Activated effector memory CD4-positive, alpha-beta T cell treated with Interleukin-2 at 50 U/mL for 16 hours (primary cell): ENCODE data around the gene CADM1.

Experiments
- DNase-seq: peaks from one replicate; pipeline ENCODE4 v3.0.0-alpha.2; 2020

Gene CADM1

DNA sequence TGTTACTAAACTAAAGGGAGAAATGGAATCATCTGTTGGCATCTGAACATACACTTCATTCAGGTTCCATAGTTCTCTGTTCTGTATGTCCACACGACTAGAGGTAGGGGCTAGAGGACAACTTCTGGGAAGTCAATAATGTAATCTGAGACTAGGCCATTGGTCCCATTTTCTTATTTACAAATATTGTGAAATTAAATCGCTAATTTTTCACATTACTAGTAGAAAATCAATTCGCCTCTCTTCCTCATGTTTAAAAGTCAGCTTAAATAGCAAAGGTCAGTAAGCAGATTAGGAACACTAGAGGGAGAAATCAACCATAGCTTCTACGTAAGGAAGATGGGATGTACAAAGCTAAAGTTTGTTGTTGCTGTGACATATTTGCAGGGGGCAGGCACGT lies 59.7 kb downstream of the CADM1 start:
- no peak for DNase-seq

DNA sequence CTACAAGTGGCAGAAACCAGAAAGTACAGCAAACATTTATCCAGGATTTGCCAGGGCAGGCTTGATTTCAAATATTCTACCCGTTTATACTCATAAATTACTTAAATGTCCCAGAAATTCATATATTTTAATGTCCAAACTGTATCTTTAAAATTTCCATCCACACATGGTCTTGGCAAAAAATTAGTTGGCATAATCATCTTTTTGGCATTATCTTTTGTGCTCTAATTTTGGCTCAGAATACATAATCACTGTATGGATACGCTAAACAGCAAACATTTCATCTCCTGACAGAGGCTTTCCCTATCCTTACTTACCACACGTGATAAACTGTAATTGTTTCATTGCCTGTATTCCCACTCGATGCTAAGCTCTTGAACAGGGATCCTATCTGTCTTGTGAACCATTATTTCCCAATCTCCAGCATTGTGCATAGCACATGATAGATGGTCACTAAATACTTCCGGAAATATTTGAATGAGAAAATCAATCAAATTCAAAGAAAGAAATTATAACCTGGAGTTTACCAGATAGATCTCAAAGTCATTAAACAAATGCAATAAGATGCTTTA lies 64.2 kb downstream of the CADM1 start:
- DNase-seq, result no peak

DNA sequence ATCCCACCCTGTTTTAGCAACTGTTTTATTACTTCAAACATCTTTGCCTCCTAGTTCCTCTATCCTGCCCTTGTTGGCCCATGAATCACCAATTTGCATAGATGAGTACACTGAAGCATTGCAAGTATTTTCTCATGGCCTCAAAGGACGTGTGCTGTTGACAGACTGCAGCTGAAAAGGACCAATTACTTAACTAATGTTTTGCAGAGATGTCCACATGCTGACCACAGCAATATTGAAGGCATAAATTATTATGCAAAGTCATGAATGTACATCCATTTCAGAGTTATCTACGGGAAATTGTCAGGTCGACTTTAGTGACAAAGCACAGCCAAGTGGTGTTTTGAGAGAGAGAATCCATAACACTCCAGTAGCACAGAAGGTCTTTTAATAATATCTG lies 64.8 kb downstream of the CADM1 start:
- no peak for DNase-seq

DNA sequence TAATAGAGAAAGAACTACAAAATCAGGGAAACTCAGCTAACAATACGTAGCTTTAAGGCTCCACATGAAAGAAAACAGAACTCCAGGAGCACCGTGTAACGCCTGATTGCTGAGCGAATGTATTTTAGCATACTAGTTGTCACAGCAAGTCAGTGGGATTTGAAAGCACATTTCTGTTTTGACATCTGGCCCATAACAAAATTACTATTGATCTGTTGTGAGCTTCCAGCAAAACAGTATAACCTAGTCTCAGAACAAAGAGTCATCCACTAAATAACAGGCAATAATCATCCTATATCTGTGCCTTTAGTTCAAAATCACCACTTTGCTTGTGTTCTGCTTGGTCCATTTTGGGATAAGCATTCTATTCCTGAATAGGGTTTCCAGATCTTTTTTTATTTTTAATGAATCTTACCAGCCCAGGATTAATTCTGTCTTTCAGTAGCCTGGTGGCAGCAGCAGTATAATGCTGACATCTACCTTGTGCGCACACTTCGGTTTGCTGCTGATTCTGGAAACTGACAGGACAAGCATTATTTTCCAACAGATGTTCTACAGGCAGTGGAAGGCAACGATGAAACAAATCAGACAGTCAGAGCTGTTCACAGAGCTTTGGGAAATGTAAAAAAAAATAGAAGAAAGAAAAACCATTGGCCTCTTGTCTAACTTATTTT lies 66.2 kb downstream of the CADM1 start:
- DNase-seq, result no peak

DNA sequence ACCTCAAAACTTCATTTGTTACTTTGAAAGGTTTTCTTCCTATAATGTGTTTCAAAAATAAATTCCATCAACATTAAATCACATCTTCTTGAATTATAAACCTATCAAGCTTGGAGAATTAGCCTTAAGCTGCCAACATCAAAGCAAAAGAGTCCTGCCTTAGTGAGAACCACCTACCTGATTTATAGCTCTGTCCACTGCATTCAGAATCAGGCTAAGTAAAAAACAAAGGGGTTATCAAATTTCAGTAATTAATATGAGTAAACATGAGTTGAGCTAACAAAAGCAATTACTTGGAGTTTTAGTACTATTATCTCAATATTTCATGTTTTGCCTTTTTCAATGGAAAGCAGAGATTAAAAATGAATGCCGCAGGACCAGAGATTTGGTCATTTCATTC lies 73.9 kb downstream of the CADM1 start:
- DNase-seq, result no peak

DNA sequence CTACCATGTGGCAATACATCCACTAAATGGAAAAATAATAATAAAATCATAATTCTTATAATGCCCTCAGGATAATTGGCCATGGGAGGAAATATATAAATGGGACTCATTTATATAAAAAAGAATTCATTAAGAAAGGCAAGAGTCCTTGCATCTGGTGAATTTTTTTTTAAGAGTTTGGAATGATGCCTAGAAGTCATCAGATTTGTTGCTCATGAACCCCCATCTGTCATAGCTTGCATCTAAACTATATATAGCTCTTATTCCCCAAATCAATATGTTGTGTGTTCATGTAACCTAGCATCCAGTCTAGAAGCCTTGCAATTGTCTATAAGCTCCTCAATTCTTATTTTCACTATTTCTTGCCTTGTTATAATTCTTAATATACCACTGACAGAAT lies 75.9 kb downstream of the CADM1 start:
- no peak for DNase-seq

DNA sequence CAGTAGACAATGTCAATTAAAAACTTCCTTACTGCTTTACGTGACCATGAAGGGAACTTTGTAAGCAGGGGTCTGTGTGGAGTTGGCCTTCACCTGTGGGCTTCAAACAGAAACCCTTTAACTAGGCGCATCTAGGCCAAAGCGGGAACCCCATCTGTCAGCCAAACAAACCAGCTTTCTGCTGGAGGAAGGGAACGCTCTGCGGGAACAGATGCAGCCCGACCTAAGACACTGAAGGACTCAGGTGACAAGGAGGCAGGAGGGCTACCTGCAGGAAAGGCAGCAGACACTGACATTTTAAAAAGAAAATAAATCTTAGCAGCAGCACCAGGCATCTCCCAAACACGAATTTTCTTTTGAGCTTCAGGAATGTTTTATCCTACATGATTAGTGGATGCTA lies 78.4 kb downstream of the CADM1 start:
- DNase-seq, result no peak

DNA sequence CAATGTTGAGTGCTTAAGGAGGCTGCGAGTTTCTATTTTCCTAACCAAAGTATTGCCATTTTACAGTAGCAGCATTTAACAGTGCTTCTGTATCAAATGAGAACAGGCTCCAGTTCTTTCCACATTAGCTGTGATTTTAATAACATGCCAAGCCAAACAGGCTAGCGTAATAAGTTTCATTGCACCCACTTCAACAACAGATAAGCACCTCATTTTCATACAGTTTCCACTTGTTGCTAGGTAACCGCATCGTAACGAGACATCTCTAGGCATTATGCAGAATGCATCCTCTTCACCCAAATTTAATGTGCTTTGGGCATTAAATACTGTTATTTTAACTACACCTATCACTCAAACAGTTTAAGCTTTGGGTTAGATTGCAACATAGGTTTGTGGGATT lies 79.0 kb downstream of the CADM1 start:
- no peak for DNase-seq

DNA sequence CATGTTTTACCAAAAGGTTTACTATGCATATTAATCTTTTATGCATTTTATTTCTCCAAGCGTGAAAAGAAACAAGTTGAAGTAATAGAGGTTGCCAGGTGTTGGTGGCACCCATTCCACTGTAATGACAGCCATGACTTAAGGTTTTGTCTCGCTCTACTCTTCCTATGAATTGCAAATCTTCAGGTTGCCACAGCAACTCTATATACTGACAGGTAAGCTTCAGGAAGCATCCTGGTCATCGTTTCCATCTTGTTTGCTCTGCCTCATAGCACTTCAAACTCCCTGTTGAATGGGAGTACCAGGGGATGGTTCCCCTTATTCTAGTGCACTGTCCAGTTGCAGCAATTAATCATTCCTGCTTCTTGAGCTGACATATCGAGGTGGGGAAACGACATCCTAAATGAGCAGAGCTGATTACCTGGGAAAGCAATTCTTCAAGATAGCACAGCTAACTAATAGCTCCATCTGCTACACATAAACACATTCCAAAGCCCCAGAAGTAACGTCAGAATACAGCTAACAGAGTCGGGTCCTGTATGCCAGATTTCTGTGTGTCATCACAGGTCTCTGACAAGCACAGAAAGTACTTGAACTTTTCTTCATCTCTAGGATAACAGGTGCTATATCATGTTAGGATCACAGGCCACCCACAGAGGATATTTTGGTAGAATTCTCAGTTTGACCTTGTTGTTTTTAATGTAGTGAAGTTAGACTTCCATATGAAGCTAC lies 80.3 kb downstream of the CADM1 start:
- no peak for DNase-seq

DNA sequence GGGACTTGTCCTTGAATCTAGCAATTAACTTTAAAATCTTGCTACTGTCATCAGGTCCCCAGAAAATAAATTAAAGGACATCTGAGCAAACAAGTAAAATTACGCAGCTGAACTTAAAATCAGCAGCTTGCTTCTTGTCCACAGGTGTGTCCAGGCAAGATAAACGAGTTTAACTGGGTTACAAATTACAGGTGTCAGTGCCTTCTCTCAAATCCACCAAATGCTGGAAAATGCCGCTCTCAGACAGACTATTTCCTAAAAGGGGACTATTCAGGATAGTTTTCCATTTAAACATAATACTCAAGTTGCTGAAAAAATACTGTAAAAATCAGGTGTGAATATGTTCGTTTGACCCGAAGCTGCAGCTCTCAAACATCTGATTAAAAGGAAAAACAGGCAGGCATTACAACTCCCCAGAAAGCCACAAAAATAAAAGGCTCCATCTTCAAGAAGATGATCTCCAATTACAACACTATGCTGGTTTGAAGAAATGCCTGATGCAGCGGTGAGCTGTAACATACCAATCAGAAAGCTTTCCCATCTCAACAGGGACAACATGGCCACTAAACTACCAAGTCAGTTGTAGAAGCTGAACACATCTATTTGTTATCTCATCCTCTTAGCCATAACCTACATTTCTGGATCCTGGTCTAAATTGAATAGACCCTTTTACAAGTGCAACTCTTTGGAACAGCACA lies 82.1 kb downstream of the CADM1 start:
- no peak for DNase-seq

DNA sequence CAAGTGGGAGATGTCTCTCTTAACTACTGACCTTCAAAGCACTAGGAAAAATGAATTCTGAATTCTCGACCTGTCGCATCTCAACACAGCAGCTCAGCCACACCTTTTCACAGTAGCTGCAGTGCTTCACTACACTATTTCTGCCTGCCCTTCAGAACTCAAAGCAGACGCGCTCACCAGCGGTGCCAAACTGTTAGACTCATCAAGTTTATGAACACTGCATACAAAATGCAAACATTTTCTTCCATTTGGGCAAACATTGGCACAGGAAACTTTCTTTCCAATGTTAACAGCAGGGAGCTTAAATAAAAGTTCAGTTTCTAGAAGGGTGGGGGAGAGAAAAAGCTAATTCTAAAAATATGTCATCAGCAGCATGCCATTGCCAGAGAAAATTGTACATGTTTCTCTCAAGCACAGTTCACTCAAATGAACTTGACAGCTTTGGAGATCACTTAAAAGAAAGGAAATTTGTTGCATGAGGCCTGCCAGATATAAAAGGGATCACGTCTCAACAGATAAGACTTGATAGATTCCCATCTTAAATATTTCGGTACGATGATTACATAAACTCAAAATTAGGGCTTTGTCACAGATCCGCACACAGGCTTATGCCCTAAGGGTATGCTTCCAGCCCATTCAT lies 82.7 kb downstream of the CADM1 start:
- DNase-seq, result no peak

DNA sequence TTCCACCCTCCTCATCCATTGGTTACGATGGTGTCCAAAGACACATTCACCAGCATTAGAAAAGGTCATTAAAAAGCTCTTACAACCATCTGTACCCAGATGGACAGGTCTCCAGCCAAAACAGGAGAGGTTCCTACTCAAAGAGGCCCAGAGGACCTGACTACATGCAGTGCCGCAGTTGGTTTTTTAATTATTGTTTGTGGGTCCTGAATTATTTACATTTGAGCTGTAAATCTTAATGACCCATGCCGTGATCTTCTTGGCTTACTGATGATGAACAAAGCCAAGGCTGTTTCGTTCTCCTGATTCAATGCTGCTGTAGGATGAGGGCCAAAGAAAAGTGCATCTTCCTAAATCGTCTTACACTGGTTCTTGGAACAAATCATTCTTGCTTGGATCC lies 83.7 kb downstream of the CADM1 start:
- no peak for DNase-seq

DNA sequence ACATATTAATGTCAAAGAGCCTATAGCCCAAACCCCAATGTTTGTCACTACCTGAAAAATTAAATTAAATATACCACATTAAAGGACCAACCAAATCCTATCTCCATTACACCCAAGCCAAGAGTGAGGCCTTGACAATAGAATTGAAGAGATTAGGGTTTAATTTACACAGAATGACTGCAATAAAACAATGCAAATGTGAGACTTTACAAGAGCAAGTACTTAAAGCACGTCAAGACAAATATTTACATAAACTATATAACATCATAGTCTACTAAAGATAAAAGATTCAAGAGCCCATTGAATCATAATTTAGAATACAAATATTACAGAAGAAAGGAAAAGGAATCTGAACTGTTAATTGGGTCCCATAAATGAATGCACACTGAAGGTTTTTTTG lies 85.6 kb downstream of the CADM1 start:
- DNase-seq, result no peak

DNA sequence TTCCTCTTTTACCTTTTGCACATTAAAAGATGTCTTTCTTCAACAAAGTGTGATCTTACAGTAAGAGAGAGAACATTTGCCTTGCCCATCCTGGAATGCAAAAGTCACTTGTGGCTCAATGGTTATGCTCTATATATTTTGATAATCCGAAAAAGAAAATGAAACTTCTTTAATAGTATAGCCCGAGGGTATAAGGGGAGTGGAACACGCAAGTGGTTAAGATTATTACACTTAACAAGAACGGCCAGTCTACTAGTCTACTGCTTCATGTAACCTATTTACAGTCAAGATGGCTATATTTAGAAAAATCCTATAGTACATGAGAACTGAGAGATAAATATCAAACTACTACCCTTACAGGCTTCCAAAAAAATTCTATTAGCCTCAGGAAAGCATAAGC lies 86.1 kb downstream of the CADM1 start:
- DNase-seq, result no peak

DNA sequence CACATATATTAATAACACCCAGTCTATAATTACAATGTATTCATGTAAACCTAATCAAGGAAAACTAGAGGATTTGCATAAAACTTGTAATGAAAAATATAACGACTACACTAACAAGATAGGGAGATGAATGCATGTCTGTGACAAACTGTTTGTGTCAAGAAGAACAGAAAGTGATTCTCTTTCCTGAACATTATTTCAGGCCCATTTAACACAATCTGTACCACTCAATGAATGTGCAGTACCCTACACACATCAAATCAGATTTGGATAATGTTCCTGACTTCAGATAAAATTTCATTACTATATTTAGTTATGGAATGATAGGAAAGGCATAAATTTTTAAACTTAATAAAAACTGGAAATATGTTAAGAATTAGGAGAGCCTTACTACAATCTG lies 93.1 kb downstream of the CADM1 start:
- no peak for DNase-seq

DNA sequence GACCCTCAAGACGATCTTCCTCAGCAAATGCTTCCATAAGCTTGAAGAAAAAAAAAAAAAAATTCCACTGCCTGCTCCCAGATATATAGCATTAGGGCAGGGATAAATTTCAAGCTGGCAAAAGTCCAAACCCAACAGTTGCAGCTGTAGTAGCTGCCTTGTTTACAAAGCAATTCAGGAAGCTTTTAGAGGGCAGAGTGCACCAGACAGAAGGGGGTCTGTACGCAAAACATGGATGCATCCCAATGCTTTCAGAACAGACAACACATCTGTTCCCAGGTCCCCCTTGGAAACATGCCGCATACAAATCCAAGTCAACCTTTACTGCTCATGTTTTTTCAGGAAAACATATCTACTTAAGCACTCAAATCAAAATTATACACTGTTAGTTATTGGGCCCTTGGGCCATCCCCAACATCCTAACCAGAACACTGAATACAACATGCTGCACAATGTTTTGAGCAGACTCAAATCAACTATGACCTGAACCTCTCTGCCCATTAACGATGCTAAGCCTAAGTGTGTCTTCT lies 94.5 kb downstream of the CADM1 start:
- no peak for DNase-seq

DNA sequence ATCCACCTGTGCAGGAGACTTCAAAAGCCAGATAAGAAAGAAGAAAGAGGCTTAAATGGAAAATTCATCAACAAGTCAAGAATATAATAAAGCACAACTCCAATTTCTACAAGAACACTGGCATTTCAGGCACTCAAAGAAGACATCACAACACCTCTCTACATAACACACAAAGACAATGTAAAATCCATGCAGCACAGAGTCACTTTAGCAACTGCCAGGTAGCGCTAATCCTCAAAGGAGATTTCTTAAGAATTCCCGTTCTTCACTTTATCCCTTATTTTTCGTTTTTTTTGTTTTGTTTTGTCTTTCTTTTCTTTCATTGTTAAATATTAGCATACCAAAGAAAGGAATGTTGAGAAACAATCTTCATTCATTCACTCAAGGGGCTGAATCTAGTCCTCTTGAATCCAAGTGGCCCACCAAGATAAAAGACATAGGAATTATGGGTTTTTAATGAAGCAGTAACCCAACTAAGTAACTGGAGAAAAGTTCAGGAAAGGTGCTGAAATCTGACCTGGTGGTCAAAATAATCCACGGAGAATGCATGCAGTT lies 95.0 kb downstream of the CADM1 start:
- DNase-seq, result no peak

DNA sequence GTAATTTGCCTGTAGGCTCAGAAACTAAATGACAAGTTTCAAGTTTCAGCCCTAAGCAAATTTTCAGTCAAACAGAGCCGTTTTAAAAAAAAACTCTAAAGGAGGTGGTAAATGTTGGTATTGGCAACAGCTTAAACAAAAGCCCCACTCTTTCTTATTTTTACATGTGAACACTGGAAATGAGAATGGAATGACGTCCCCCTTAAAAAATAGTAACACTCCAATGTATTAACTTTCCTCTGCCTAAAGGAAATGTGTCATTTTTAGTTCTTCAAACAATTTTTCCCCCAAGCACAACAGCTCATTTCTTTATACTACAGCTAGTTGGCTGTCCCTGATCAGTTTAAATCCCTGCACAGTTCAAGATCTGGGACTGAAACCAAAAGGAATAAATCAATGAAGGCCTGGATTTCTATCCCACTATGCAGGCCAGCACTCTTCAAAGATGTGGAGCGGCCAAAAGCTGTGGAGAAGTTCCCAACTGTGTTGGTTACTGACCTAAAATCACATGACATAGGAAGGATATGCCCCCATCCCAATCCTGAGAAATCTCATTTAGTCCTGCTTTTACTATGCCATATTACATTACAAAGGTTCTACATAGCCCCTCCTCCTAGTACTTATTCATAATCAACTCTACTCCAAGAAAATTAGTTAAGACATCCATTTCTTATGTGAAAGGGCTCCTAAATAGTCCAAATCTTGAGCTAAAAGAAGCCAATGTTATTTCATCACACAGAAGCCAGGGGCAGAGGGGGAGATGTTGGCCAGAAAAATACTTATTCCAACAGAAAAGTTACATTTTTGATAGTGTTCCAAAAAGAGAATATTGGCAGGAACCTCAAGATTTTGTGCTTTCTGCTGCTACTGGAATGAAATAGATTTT lies 95.9 kb downstream of the CADM1 start:
- no peak for DNase-seq

DNA sequence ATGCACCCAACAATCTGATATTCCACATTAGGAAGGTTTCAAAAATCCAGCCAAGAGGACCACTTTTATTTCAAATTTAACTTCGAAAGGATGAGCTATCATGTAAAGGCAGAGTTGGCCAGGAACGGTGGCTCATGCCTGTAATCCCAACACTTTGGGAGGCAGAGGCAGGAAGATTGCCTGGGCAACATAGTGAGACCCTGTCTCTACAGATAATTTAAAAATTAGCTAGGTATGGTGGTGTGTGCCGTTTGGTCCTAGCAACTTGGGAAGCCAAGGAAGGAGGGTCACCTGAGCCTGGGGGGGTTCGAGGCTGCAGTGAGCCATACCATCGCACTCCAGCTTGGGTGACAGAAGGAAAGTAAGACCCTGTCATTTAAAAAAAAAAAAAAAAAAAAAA lies 96.7 kb downstream of the CADM1 start:
- DNase-seq, result no peak

DNA sequence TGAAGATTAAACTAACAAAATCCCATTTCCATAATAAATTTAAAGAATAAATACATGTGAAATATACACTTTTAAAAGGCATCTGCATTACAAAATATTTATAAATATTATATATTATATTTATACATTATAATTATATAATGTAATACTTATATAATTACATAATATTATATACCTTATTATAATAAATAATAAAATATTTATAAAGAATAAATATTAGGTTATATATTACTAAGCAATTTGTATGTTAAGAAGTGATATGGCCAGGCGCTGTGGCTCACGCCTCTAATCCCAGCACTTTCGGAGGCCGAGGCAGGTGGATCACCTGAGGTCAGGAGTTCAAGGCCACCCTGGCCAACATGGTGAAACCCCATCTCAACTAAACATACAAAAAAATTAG lies 97.8 kb downstream of the CADM1 start:
- DNase-seq, result no peak

DNA sequence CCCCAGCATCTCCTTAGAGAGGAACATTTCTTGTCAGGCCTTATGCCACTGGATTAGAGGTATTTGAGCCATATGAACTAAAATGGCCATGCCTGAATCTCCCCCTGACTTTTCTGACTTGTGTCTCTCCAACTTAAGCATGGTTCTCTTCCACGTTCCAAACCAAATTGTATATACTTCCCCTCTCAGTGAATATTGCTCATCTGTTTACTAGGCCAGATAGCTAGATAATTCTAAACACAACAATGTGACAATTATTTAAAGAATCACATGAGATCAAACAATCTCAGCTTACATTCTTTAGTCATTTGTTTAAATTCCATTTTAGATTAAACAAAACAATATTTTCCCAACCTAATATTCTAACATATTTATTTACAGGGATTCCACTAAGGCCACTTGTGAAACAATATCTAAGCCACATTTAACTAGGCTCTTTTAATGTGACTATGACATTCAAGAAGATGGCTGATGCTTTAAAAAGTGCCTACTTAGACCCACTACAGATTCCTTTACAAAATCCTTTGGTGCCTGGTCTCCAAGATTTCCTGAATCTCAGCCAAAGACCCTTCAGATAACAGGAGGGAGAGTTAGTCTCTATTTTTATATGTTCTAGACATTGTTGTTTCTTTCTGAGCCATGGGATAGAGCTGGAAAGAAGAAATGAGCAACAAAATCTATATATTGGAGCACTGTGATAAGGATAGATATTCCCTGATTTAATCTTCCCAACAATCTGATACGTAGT lies 105.7 kb downstream of the CADM1 start:
- DNase-seq, result no peak
